HL-60 (cell line): ENCODE results near the gene SLC6A13.

Experiments used
- DNase-seq, 2 experiments: peaks; one replicate each; pipeline ENCODE4 v3.0.0-alpha.2; 2010 to 2020; ENCODE audit warnings: low read depth in 1 of 2, low spot score in 1 of 2
- H3K27ac ChIP-seq: fragments of 250-450 bp; sonication (Bioruptor Pico); replicated peaks from 2 replicates; pipeline ENCODE4 v1.5.1; 2020; ENCODE audit warnings: mild to moderate bottlenecking, moderate library complexity
- H3K27me3 ChIP-seq: fragments of 250-450 bp; sonication (Bioruptor Pico); 2 replicates; pipeline ENCODE4 v1.5.1; 2021; ENCODE audit warnings: mild to moderate bottlenecking, moderate library complexity; ENCODE audit not compliant: insufficient read depth, poor library complexity, severe bottlenecking
- H3K4me3 ChIP-seq: replicated peaks from 2 replicates; pipeline ENCODE4 v1.5.1; 2011; ENCODE audit warnings: mild to moderate bottlenecking, control low read depth, low read length; ENCODE audit not compliant: insufficient read depth
- CTCF ChIP-seq: IDR thresholded peaks from one replicate; pipeline ENCODE4 v1.5.1; 2011; ENCODE audit warnings: low read length, control low read depth, inconsistent platforms; ENCODE audit not compliant: insufficient read depth
- GABPA ChIP-seq: IDR thresholded peaks from 2 replicates; pipeline ENCODE4 v1.6.1; 2012; ENCODE audit warnings: low read depth
- POLR2AphosphoS5 ChIP-seq: IDR thresholded peaks from 2 replicates; pipeline ENCODE4 v1.6.1; 2012; ENCODE audit warnings: low read depth
- REST ChIP-seq: IDR thresholded peaks from 2 replicates; pipeline ENCODE4 v1.6.1; 2012; ENCODE audit warnings: low read depth; ENCODE audit not compliant: insufficient replicate concordance
- SPI1 ChIP-seq: IDR thresholded peaks from 2 replicates; pipeline ENCODE4 v1.6.1; 2012; ENCODE audit warnings: low read depth, mild to moderate bottlenecking, borderline replicate concordance

SLC6A13 gene

GRCh38 chr12:202081-202731 is 60.4 kb downstream of the SLC6A13 start:
- Histone ChIP-seq H3K27me3 (peaks cover 14% of the 10 kb centered on the region), H3K27ac (no peak overlapping the region), H3K4me3 (no peak overlapping the region)
- DNase-seq = no peak
- TF ChIP-seq SPI1 (no peak), GABPA (no peak), POLR2AphosphoS5 (no peak), CTCF (no peak), REST (no peak)

- TF ChIP-seq POLR2AphosphoS5 (no peak), REST (no peak), CTCF (no peak), SPI1 (no peak), GABPA (no peak)
- Histone ChIP-seq H3K27ac (no peak overlapping the region), H3K4me3 (no peak overlapping the region), H3K27me3 (peaks cover 14% of the 10 kb centered on the region)
- no peak for DNase-seq
Measured at GRCh38 chr12:201361-201760, 61.3 kb downstream of the SLC6A13 start.

- H3K27me3 ChIP-seq = peaks cover 3% of the 10 kb centered on the region
- no peak overlapping the region for H3K27ac ChIP-seq
- TF ChIP-seq SPI1 (no peak), REST (no peak), POLR2AphosphoS5 (no peak), CTCF (no peak)
- H3K4me3 ChIP-seq = no peak overlapping the region
- DNase-seq = no peak
Measured at GRCh38 chr12:198705-199104, 63.9 kb downstream of the SLC6A13 start.
